GM19324 (cell line): ENCODE measurements around the gene COBLL1.
"Not testable (repeated sequence)": the region's sequence is repeated elsewhere in the genome, so short reads cannot be mapped to it uniquely, and the experiment has no call there.

Experiments
- ATAC-seq: cut with Tn5 transposase; IDR thresholded peaks from one replicate; pipeline ENCODE4 v1.9.1; 2021; ENCODE audit warnings: mild to moderate bottlenecking, moderate library complexity; ENCODE audit not compliant: unreplicated experiment, low FRiP score

The COBLL1 gene

DNA sequence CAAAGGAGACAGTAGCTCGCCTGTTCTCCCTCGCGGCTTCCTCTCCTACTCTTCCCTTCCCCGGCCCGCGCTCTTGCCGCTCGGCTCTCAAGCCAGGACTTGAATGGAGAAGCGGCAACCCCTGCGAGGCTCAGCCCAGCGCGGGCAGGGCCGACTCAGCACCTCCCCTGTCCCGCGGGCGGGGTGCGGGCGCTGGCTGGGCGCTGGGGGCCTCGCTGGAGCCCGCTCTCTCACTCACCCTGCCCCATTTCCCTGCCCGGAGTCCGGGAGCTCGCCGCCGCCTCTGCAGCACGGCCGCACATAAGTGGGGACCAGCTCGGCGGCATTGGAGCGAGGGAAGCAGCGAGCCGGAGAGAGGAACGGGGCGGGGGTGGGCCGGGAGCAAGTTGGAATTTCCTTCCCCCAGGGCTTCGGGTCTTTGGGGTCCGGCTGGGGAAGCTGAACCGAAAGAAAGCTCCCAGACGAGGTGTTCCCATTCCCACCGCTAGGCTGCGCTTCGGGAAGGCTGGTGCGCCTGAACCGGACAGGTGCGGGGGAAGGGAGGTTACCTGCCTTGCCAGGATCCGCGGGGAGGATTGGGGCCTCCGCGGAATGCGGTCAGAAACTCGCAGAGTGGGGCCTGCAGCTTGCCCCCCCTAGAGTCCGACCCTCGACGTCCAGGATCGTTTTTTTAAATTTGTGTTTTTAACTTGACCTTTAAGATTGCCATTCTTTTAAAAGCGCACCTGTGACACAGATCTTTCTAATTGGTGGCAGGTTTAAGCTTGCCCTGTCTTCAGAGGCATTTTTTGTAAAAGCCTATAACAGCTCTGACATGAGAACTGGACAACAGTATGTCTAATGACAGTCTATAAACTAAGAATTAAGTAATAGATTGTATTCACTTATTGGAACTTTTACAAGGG, at the start of gene COBLL1:
Gene COBLL1 (minus strand): TSS at position 105 of the 905 bp plus-strand sequence. CDS start 627 bp downstream, outside the sequence.
- ATAC-seq, result peak; percentile 61

GRCh38 chr2:164890544-164890943, 48.9 kb upstream of the COBLL1 start:
- no peak for ATAC-seq

GRCh38 chr2:164888592-164888991, 47.0 kb upstream of the COBLL1 start:
- ATAC-seq, result no peak

DNA sequence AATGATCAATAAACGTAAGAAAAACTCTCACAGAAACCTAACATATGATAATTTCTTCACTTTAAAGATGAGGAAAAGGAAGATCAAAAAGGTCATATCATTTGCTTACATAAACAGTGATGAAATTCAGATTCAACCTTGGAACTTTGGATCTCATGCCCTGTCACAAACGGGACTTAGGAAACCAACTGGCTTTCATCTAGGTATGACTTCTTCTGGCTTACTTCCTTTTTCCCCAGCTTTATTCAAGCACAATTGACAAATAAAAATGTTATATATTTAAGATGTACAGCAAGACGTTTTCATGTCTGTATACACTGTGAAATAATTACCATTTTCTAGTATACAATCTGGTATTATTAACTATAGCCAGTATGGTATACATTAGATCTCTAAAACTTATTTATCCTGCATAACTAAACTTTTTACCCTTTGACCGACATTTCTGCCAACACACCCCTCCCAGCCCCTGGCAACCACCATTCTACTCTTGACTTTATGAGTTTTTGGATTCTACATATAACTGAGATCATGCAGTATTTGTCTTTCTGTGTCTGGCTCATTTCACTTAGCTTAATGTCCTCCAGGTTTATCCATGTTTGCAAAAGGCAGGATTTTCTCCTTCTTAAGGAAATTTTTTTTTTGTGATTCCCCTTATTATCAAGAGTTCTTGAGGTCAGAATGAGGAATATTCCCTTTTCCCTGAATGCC, 46.0 kb upstream of the COBLL1 start:
- no peak for ATAC-seq

DNA sequence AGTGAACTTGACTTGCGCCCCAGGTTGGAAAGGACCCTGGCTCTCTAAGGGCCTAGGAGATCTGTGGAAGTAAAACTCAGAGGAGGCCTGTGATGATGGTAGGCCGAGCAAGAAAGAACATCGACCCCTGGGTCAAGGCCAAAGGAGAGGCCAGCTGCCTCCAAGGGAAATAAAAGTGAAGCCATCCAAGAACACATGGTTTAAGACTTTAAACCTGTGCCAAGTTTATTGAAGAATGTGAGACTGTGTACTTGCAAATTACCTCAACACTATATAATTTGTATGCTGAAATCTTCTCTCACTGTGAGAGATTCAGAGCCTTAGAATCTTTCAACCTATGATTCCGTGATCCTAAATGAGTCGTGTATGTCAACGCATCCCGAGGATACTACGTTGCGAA, 40.7 kb upstream of the COBLL1 start:
- ATAC-seq, result no peak

DNA sequence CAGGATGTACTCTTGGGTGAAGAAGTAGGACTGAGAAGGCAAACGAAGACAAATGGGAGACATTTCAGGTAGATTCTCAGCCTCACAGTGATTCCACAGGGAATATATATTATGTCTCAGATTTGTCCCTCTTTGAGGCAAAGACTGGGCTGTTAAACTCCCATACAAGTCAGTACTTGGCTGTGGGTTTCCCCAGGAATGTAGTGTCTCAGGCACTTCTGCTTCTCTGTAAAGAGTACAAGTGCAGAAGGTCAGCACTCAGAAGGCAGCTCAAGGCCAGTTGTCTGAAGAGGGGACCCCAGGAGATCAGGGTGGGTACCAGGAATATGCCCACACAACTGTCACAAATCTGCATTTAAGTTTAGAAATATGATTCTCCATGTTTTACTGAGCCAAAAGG, 39.9 kb upstream of the COBLL1 start:
- no peak for ATAC-seq

DNA sequence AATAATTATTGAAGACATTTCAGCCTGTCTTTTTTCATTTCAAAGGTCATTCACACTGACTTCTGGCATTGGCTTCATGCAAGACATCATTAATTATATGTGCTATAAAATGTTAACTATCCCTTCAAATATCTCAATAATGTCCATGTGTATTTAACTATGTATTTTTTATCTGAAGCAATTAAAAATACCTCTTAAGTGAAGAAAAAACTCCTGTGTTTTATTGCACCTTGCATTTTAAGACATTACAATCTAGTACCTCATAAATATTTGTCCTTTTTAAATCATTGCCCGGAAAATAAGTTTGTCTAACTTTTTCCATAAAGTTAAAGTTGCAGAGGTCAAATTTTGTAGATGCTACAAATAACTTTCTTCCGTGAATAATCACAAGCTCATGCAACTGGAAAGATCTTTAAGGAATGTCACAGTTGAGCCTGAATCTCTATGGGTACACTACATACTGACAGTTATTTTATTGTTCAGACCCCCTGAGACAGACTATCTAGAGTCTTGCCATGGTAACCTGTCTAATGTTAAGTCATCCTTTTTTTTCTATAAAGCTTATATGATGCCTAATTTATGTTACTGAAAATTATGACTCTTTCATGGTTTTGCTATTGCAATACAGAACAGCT, 38.4 kb upstream of the COBLL1 start:
- no peak for ATAC-seq

DNA sequence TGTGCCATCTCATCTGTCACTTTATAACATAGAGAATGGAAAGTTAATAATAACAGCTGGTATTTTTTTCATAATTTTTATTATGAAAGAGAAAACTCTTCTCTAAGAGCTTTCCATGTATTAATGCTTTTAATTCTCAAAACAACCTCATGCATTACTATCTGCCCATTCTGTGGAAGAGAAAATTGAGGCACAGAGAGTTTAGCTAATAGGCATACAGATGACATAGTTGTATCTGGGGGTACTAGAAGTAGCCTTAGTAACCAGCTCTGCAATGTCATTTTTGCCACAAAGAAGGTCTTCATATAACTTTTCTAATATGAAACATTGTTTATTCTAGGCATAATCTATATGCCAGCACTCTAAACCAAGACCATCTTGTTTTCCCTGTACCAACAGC, 36.3 kb upstream of the COBLL1 start:
- ATAC-seq, result no peak

- ATAC-seq, result no peak
These were observed 35.5 kb upstream of the COBLL1 start for GRCh38 chr2:164877169-164877568.

GRCh38 chr2:164875334-164876205, 33.9 kb upstream of the COBLL1 start:
- no peak for ATAC-seq

DNA sequence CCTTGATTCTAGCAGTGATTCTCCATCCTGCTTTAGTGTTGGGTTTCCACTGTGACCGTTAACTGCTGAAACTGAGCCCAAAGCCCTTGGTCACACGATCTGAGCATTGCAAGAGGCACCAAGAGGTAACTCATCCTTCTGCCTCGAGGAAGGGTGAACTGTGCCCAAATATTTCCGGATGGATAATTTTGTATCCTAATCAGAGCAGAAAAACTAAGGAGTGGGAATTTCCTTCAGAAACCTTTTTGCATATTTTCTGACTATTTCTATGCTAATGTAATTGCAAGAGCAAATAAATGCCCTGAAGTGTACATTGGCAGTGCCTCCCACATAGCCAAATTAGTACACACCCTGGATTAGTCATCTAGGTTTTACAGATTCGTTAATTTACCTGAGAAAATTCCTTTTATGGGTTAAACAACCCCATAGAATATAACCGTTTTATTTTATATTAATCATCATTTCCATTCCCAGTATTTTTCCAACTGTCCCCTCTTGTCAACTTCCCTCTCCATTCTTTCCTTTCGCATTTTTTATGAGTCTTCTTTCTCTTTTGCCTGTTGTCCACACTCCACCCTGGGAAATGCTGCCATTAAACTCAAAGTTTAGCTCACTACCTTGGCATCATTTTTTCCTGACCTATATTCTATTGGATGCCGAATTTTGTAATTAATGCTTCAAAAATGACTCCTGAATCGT, 31.7 kb upstream of the COBLL1 start:
- no peak for ATAC-seq

- ATAC-seq, result no peak
These were observed 29.8 kb upstream of the COBLL1 start for GRCh38 chr2:164871404-164871803.

GRCh38 chr2:164869420-164869772, 27.8 kb upstream of the COBLL1 start:
- ATAC-seq, result no peak

- no peak for ATAC-seq
These were observed 27.2 kb upstream of the COBLL1 start for GRCh38 chr2:164868563-164869419.

DNA sequence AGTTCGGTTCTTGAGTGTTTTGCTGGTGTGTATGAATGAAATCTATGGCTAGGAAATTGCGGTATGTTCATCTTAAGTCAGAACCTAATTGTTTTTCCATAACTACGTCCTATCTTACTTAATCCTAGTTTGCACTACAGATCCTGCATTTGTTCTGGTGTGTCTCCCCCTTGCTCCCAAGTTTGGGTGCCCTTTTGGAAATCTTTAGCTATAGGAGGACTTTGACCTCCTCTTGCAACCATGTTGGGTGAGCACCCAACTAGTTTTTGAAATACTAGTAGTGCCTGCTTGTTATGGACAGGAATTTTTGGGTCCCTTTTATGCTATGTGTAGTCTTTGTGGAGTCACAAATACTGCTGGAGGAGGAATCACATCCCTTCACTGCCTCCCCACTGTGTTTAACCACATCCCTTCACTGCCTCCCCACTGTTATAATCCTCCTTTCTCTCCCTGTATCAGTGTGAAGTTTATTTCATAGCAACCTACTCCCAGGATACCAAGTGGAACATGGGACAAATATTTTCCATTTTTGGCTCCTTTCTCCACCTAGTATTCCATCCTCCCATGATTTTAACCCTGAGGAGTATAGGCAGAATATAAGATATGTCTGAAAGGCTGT, 26.3 kb upstream of the COBLL1 start:
- no peak for ATAC-seq

GRCh38 chr2:164866381-164866780, 24.8 kb upstream of the COBLL1 start:
- ATAC-seq, result not testable (repeated sequence)

- no peak for ATAC-seq
These were observed 19.0 kb upstream of the COBLL1 start for GRCh38 chr2:164860694-164861042.

DNA sequence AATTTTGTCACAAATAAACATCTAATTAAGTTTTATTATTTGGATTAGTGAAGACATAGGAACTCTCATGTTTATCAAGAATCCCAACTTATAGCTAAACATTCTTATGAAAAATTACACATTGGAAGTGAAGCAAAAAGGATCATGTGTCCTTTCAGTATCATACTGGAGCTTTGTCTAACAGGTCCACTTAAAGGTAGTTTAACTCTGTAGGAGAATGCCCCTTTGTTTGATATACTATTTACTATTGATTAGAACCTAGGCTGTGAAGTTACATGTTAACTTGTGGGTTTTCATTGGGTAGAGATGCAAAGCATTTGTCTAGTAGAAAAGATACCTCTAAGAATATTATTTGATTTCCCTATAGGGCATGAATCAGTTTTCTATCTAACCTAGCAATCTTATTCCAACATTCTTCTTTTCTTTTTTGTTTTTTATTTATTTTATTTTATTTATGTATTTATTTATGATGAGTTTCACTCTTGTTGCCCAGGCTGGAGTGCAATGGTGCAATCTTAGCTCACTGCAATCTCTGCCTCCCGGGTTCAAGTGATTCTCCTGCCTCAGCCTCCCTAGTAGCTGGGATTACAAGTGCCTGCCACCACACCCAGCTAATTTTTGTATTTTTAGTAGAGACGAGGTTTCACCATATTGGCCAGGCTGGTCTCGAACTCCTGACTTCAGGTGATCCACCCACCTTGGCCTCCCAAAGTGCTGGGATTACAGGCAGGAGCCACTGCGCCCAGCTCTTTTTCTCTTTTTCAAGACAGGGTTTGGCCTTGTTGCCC, 18.5 kb upstream of the COBLL1 start:
- ATAC-seq, result not testable (repeated sequence)
